Esophagus muscularis mucosa (tissue), 4 donors: ENCODE data around the gene PHLPP1. TPM values are rescaled to one million over a fixed set of nuclear protein-coding genes. Genes with fewer than 3 reads are reported as not detected.

Source experiments
- DNase-seq: peaks from one replicate; pipeline ENCODE4 v3.0.0-alpha.2; 2017; ENCODE audit errors: extremely low spot score
- H3K27ac ChIP-seq, 4 donors: fragments of 200-600 bp; sonication (generic); replicated peaks in 1 of 4; 1 replicate in 3 of 4; 2 replicates in 1 of 4; pipeline ENCODE4 v1.5.1; 2016 to 2019; ENCODE audit warnings: mild to moderate bottlenecking in 1 of 4
- H3K27me3 ChIP-seq, 4 donors: fragments of 200-600 bp; sonication (generic); one replicate each; pipeline versions ENCODE4 v1.5.1 to v1.6.0; 2016 to 2019
- H3K36me3 ChIP-seq, 4 donors: fragments of 200-600 bp; sonication (generic); one replicate each; pipeline ENCODE4 v1.5.1; 2016 to 2019
- H3K4me1 ChIP-seq, 4 donors: fragments of 200-600 bp; sonication (generic); one replicate each; pipeline ENCODE4 v1.5.1; 2016 to 2019
- H3K4me3 ChIP-seq, 4 donors: fragments of 200-600 bp; sonication (generic); 1 replicate in 2 of 4; 2 replicates in 2 of 4; pipeline ENCODE4 v1.5.1; 2016 to 2019; ENCODE audit warnings: mild to moderate bottlenecking in 4 of 4, moderate library complexity in 1 of 4
- H3K9me3 ChIP-seq, 4 donors: fragments of 200-600 bp; sonication (generic); 1 replicate in 3 of 4; 2 replicates in 1 of 4; pipeline ENCODE4 v1.5.1; 2016 to 2019
- EP300 ChIP-seq: sonication (generic); formaldehyde crosslinking; IDR thresholded peaks from one replicate; pipeline ENCODE4 v1.6.1; 2017; ENCODE audit warnings: antibody characterized with exemption
- POLR2A ChIP-seq: fragments of 450-650 bp; IDR thresholded peaks from one replicate; pipeline ENCODE4 v1.6.1; 2017; ENCODE audit warnings: antibody characterized with exemption, moderate library complexity, mild to moderate bottlenecking, low read depth
- POLR2AphosphoS5 ChIP-seq, 2 donors: sonication (generic); formaldehyde crosslinking; IDR thresholded peaks; one replicate each; pipeline ENCODE4 v1.6.1; 2017; ENCODE audit warnings: antibody characterized with exemption in 2 of 2
- WGBS: methylation state at CpG from one replicate; pipeline ENCODE4 v1.1.5; 2018; 5-methylcytosine and 5-hydroxymethylcytosine counted together
- intact Hi-C: fragments of 100-400 bp; cut with DNase I; formaldehyde crosslinking; loops from one replicate; pipeline ENCODE4 v1.15.1; 2023
- total RNA-seq, 4 donors: library from RNA; depleted of rRNA; stranded (reverse); fragments of >200 nt; gene quantifications; one replicate each; pipeline versions ENCODE4 v1.1.0 to v1.2.1, GENCODE V29; 2016
- TF ChIP-seq, protein P1 (sequence below), 3 experiments: fragments of 200-600 bp in 2 of 3; fragments of 450-650 bp in 1 of 3; sonication (generic) in 2 of 3; IDR thresholded peaks; one replicate each; pipeline ENCODE4 v1.5.1; 2017 to 2019; ENCODE audit warnings: antibody characterized with exemption in 3 of 3, mild to moderate bottlenecking in 2 of 3, moderate library complexity in 1 of 3

The PHLPP1 gene
- total RNA-seq, 4 donors from 2014 or later, result 11.6 to 23.0 (median 17.3) TPM

DNA sequence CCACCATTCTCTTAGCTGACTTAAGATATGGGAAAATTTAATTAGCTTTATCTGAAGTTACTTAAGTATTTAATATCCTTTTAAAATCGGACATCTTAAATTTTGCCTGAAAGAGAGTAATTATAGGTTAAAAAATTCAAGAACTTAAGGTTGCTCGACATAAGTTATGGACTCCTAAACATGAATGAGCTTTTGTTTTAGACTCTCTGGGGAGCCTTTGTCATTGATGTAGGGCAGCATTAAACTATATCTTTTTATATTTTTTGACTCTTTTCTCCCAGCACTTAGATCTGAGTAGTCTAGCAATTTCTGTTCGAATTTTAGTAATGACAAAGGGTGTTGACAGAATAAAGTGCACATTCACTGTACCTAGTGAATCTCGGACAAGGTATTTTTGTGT lies 4.7 kb downstream of the PHLPP1 start:
- DNase-seq, result no peak
- WGBS, result 61% methylated on average over 4 of the region's 4 CpGs
- Histone ChIP-seq H3K27ac (no peak overlapping the region), H3K36me3 (no peaks in the 10 kb centered on the region), H3K4me3 (no peak overlapping the region), H3K27me3 (no peaks in the 10 kb centered on the region), H3K4me1 (peaks cover 4 to 78% (median 71%) of the 10 kb centered on the region in 4 donors), H3K9me3 (no peaks in the 10 kb centered on the region)
- intact Hi-C loops, result loop anchor here (5.0 kb wide), 1 partner anchor 157 kb away; no protein-coding TSS in a partner anchor
- no peak for TF ChIP-seq POLR2A
- no peak for TF ChIP-seq POLR2AphosphoS5 (IDR thresholded peaks at IDR 0.05)
- no peak for TF ChIP-seq EP300
- TF ChIP-seq, protein P1, sequence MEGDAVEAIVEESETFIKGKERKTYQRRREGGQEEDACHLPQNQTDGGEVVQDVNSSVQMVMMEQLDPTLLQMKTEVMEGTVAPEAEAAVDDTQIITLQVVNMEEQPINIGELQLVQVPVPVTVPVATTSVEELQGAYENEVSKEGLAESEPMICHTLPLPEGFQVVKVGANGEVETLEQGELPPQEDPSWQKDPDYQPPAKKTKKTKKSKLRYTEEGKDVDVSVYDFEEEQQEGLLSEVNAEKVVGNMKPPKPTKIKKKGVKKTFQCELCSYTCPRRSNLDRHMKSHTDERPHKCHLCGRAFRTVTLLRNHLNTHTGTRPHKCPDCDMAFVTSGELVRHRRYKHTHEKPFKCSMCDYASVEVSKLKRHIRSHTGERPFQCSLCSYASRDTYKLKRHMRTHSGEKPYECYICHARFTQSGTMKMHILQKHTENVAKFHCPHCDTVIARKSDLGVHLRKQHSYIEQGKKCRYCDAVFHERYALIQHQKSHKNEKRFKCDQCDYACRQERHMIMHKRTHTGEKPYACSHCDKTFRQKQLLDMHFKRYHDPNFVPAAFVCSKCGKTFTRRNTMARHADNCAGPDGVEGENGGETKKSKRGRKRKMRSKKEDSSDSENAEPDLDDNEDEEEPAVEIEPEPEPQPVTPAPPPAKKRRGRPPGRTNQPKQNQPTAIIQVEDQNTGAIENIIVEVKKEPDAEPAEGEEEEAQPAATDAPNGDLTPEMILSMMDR (IDR thresholded peaks at IDR 0.05), result no peak

GRCh38 chr18:62720766-62721613 lies 5.6 kb downstream of the PHLPP1 start:
- peaks cover 4 to 87% (median 74%) of the 10 kb centered on the region in 4 donors for H3K4me1 ChIP-seq
- intact Hi-C loops, result loop anchor here (5.0 kb wide), 1 partner anchor 156 kb away; no protein-coding TSS in a partner anchor
- no peaks in the 10 kb centered on the region for H3K9me3 ChIP-seq
- 90% methylated on average over 12 of the region's 12 CpGs for WGBS
- TF ChIP-seq POLR2AphosphoS5 (IDR thresholded peaks at IDR 0.05) (no peak), POLR2A (no peak), EP300 (no peak)
- TF ChIP-seq, protein P1 (IDR thresholded peaks at IDR 0.05), result no peak
- H3K27ac ChIP-seq, result no peak overlapping the region
- DNase-seq, result no peak
- H3K4me3 ChIP-seq, result no peak overlapping the region
- no peaks in the 10 kb centered on the region for H3K27me3 ChIP-seq
- H3K36me3 ChIP-seq, result no peaks in the 10 kb centered on the region

- Histone ChIP-seq H3K4me3 (no peak overlapping the region), H3K36me3 (no peaks in the 10 kb centered on the region), H3K27me3 (no peaks in the 10 kb centered on the region), H3K27ac (no peak overlapping the region), H3K4me1 (peaks cover 4 to 81% (median 69%) of the 10 kb centered on the region in 4 donors), H3K9me3 (no peaks in the 10 kb centered on the region)
- intact Hi-C loops, result loop anchor here (5.0 kb wide), 1 partner anchor 155 kb away; no protein-coding TSS in a partner anchor
- 84% methylated on average over 8 of the region's 8 CpGs for WGBS
- TF ChIP-seq POLR2A (no peak), POLR2AphosphoS5 (IDR thresholded peaks at IDR 0.05) (no peak), EP300 (no peak)
- TF ChIP-seq, protein P1 (IDR thresholded peaks at IDR 0.05), result no peak
- DNase-seq, result no peak
Measured at GRCh38 chr18:62721839-62722795, 6.8 kb downstream of the PHLPP1 start.

DNA sequence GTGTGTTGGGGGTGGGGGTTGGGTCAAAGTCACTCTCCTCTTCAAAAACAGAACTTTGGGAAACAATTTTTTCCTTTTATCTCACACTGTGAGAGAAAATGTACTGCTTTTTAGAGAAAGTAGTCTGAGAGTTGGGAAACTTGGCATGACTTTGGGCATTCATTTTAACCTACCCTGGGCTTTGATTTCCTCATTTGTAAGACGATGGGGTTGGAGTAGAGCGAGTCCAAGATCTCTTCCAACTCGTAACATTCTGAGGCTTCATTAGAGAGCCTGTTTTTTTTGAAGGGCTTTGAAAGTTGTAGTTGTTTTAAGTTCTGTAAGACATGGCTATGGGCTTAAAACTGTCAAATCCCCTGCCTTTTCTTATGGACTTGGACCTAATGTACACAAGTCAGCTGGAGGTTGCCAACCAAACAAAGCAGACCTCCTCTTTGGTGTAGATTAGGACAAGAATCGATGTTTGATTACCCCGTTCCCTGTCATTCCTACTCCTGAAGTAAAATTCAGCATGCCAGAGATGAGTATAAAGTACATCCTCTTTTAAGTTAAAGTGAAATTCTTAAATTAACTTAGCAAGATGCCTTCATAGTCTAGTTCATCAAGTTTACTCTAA lies 8.4 kb downstream of the PHLPP1 start:
- intact Hi-C loops, result loop anchor here (5.0 kb wide), 1 partner anchor 154 kb away; no protein-coding TSS in a partner anchor
- H3K36me3 ChIP-seq, result no peaks in the 10 kb centered on the region
- H3K4me3 ChIP-seq, result no peak overlapping the region
- no peaks in the 10 kb centered on the region for H3K27me3 ChIP-seq
- TF ChIP-seq POLR2AphosphoS5 (IDR thresholded peaks at IDR 0.05) (no peak), POLR2A (no peak), EP300 (no peak)
- TF ChIP-seq, protein P1 (IDR thresholded peaks at IDR 0.05), result no peak
- H3K9me3 ChIP-seq, result no peaks in the 10 kb centered on the region
- peaks cover 0 to 67% (median 55%) of the 10 kb centered on the region in 4 donors for H3K4me1 ChIP-seq
- no peak for DNase-seq
- peak overlapping the region in 1 of 4 donors; percentile 8 for H3K27ac ChIP-seq
- WGBS, result 73% methylated on average over 5 of the region's 5 CpGs
